NCI-H748 (cell line): ENCODE measurements around the gene KLK14.

ENCODE experiments used
- DNase-seq: peaks from one replicate; lab custom pipeline; 2025; ENCODE audit not compliant: unreplicated experiment; lab: John Stamatoyannopoulos, UW

KLK14 gene

DNA sequence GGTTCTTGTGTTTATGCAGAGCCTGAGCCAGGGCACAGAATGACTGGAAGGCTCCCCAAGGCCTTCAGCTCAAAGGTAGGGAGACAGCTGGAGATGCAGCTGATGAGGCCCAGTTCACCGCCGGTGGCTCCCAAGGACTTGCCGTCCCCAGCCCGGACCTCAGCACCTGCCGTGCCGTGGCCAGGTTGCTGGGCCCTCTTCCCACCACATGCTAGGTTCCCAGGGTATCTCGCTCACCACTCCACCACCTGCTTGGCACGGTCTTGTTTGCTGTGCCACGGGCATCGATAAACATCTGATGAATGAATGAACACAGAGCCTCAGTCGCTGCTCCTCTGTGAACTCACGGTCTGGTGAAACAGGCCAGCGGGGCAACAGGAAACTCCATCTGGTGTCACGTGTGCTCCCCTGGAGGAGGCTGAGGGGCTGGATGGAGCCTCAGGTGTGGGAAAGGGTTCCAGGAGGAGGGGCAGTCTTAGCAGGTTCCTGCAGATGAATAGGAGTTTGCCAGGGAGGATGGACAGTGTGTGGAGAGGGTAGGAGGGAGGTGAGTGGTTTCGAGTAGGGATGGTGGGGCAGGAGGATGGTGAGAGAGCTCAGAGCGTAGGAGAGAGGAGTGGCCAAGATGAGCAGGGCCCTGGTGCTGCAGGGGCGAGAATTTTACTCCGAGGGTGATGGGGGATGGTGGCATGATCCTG is 3.6 kb upstream of the KLK14 start:
- DNase-seq, result peak; percentile 22

DNA sequence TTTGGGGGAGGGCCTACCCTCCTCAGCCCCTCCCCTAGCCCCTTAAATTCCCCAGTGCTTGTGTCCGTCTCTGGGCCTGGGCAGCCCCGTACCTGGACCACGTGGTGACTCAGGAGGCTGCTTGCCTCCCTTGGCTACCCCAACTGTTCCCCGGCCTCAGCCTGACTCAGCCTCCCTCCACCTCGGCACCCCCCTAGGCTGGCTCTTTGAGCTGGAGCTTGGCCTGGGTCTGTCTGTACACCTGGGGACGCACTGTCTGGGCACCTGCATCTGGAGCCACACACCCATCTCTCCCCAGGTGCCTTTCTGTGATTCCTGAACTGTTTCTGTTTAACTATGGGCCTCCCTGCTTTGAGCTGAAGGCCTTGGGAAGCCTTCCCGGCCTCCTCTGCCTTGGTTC is 1.8 kb upstream of the KLK14 start:
- DNase-seq, result no peak

- no peak for DNase-seq
Observed at GRCh38 chr19:51083783-51084182, 1.1 kb upstream of the KLK14 start.

- no peak for DNase-seq
Observed at GRCh38 chr19:51083181-51083580, 494 bp upstream of the KLK14 start.

DNA sequence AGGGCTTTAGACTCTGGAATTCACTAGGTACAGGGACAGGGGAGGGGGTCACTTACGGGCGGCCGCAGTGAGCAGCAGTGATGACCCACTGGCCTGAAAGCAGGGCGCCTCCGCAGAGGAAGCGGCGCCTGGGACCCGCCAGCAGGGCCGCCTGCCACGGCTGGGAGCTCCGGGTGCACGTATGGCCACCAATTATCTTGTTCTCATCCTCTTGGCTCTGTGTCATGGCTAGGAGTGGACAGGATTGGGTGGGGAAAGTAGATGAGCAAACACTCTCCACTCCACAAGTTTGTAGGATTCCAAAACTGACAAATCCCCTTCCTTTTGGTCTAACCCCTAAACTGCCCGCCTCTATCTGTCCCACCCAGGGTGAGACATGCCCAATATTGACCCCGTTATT is 1.2 kb downstream of the KLK14 start:
- no peak for DNase-seq

DNA sequence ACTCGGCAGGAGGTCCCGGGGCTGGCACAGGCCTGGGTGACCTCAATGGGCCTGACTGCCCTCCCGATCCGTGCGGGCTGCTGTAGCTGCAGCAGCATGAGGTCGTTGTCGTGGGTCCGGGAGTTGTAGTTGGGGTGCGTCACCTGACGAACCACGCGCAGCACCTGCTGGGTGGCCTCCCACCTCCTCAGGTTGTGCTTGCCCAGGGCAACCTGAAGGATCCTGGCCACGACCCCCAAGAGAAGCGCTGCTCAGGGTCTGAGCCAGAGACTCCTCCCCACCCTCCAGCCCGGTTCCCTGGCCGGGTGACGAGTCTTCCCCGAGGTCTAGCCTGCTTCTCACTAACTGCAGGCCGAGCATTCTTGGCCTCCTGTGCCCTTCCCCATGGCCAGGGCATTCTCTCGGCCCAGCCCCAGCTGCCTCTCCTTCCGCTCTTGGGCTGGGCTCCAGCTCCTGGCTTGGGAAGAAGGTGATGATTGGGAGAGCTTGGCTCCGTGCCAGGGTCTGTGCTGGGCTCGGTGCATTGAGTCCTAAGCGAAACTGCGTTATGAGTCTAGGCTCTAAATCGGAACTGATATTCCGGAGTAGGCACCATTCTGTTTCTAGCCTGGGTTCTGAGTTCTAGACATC is 3.1 kb downstream of the KLK14 start:
- DNase-seq, result peak; percentile 27

- no peak for DNase-seq
Observed at GRCh38 chr19:51078731-51079130, 4.0 kb downstream of the KLK14 start.

- DNase-seq, result no peak
Observed at GRCh38 chr19:51078104-51078503, 4.6 kb downstream of the KLK14 start.

- no peak for DNase-seq
Observed at GRCh38 chr19:51076631-51077213, 6.0 kb downstream of the KLK14 start.

DNA sequence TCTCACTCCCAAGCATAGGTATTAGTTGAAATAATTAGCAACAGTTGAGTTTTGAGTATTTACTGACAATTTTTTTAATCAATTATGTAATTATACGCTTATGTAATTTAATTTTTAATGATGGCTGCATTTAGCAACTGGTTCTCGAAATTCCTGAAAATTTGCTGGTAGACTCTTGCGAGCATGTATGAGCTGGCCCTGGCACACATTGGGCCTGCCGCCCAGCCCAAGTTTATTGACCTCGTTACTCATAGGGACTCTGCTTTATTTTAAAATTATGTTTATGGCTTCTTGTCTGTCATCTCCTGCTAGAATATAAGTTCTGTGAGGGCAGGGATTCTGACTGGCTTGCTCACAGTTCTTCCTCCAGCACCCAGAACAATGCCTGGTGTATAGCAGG is 6.7 kb downstream of the KLK14 start:
- no peak for DNase-seq

DNA sequence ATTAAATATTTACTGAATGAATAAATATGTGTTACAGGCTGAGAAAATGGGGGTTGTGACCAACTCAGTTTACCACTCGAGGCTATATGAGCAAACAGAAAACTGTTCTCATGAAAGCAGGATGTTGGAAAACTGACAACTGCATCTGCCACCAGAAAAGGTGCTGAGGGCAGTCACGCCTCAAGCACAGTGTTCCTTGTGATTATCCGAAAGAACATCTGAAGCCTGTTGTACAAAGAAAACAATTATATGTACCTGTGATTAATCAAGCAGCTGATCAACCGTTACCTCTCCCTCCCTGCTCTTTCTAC is 11.6 kb downstream of the KLK14 start:
- peak; percentile 98 for DNase-seq

DNA sequence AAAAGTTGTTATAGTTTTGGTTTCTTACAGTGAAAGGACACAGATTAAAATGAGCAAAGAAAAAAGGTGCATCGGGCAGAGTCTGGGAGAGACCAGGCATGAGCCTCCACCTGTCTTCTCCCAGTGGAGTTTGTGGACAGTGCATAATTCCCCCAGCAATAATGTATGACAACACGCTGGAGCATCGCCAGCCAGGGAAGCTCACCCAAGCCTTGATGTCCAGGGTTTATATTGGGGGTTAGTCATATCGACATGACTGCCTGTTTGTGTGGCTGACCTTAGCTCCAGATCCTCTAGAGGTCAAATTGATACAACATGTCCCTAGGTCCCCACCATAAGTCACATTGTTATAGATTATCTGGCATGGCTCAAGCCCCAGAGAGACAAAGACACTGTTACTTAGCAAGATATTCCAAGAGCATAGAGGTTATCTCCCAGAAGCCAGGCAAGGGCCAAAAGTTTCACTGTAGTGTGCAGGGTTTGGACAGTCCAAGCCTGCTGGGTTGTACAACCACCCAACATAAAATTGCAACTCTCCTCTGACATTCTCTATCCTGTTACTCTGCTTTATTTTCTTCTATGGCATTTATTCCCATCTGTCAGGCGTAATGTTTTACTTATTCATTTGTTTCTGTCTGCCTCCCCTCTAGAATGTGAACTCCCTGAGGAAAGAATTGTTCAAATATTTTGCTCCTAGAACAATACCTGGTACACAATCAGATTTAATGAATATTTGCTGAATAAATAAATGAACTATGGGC is 12.2 kb downstream of the KLK14 start:
- peak; percentile 83 for DNase-seq

DNA sequence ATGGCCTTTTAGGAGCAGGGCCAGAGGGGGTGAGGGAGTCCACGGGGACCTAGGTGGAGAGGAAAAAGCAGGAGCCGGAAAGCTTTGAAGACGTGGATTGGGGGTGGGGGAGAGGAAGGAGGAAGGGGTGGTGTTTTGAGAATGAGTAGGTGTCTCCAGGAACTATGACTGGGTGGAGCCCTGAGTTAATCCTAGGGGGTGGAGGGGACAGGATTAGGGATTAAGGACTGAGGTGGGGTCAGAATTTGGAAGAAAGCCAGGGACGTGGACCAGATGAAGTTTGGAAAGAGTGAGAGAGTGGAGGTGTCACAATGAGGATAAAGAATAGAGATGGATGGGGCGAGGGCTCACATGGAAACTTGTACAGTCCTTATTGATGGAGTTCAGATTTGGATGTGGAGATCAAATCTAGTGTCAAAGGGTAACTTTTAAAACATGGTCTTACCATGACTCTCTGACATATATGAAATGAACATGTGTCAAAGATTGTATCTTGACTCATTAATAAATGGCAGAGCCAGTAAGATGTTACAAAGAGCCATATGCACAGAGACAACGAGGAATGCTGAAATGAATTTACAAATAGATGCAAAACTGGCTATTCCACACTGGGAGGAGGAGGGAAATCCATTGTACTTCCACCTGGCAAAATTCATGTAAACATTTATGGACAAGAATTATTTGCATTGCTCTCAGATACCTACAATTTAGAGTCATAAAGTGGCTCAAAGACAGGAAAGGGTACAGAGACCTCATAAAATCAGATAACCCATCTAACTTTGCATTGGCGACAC is 16.1 kb downstream of the KLK14 start:
- peak; percentile 65 for DNase-seq

GRCh38 chr19:51065221-51065960 is 17.3 kb downstream of the KLK14 start:
- DNase-seq, result no peak

- DNase-seq, result no peak
Observed at GRCh38 chr19:51064534-51065220, 18.0 kb downstream of the KLK14 start, which contains the start of gene KLK13. Gene KLK13, minus strand, starts transcription at chr19:51065092. Its CDS starts 25 bp downstream, at chr19:51065067.

DNA sequence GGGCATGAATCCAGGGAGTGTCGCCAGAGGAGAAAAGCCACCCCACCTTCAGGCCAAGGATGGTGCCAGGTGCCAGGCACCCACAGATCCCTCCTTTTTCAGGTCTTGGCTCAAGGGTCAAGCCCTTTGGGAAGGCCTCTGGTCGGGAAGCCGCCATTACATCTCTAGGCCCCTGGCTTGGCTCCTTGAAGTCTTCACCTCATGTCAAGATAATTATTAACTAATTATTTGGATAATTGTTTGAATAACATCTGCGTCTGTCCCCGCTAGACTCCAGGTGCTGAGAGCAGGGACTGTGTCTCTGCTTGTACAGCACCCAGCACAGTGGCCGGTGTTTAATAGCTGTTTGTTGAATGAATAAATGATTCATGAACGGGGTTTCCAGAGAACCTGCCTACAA is 19.0 kb downstream of the KLK14 start:
- DNase-seq, result no peak

DNA sequence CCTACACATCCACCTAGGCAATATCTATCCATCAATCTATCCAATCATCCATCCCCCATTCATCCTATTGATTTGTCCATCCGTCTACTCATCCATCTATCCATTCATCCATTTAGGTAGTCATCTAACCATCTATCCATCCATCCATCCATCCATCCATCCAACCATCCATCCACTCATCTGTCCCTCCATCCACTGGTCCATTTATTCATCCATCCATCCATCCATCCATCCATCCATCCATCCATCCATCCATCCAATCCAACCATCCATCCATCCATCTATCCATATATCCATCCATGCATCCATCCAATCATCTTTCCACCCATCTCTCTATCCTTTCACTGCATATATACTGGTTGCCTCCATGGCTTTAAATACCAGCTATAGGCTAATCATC is 21.7 kb downstream of the KLK14 start:
- no peak for DNase-seq

- DNase-seq, result no peak
Observed at GRCh38 chr19:51060336-51060735, 22.4 kb downstream of the KLK14 start.

DNA sequence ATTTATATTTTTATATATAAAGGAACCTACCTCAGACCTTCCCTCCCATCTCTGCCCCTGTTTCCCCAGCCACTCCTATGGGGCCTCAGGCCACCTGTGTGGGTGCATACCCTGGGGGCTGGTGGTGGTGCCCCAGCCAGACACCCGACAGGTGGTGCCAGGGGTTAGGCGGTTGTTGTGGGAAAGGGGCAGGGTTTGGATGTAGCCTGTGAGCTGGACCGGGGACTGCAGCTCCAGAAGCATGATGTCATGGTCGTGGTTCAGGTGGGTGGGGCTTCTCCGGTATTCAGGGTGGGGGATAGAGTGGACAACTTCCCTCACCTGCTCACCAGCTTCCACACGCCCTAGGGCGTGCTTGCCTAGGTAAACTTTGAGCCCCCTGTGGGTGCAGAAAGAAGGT is 23.0 kb downstream of the KLK14 start:
- DNase-seq, result no peak

GRCh38 chr19:51055866-51056265 is 26.8 kb downstream of the KLK14 start:
- no peak for DNase-seq
